CD4-positive, CD25-positive, alpha-beta regulatory T cell (primary cell): ENCODE data around the gene CCDC60. TPM values are rescaled to one million over a fixed set of nuclear protein-coding genes. Genes with fewer than 3 reads are reported as not detected.

Experiments
- ATAC-seq, 2 donors: fragments of 150-1000 bp; cut with Tn5 transposase; one replicate each; pipeline ENCODE4 v1.10.0; 2021; ENCODE audit warnings: low read depth in 2 of 2, moderate number of reproducible peaks in 2 of 2, moderate library complexity in 1 of 2
- DNase-seq, 3 donors: peaks; one replicate each; pipeline versions ENCODE4 v3.0.0 to v3.0.0-alpha.2; 2012 to 2022; ENCODE audit warnings: mixed read lengths in 1 of 3
- H3K27ac ChIP-seq: one replicate; pipeline ENCODE4 v1.7.0; 2013; ENCODE audit warnings: mild to moderate bottlenecking, low read length; ENCODE audit not compliant: insufficient read depth, poor library complexity, severe bottlenecking
- H3K27me3 ChIP-seq: one replicate; pipeline ENCODE4 v1.7.0; 2013; ENCODE audit warnings: low read length; ENCODE audit not compliant: control insufficient read depth, insufficient read depth
- H3K36me3 ChIP-seq: one replicate; pipeline ENCODE4 v1.7.0; 2013; ENCODE audit warnings: mild to moderate bottlenecking, low read length, moderate library complexity; ENCODE audit not compliant: control insufficient read depth, insufficient read depth
- H3K4me1 ChIP-seq: 2 replicates; pipeline ENCODE4 v1.7.0; 2013; ENCODE audit warnings: mild to moderate bottlenecking, low read length; ENCODE audit not compliant: insufficient read depth, control insufficient read depth, poor library complexity, severe bottlenecking
- H3K4me3 ChIP-seq: one replicate; pipeline ENCODE4 v1.7.0; 2013; ENCODE audit warnings: low read depth, mild to moderate bottlenecking, low read length, moderate library complexity
- H3K9me3 ChIP-seq, 2 experiments: 1 replicate in 1 of 2; 2 replicates in 1 of 2; pipeline ENCODE4 v1.7.0; 2013; ENCODE audit warnings: low read length in 2 of 2, mild to moderate bottlenecking in 1 of 2, moderate library complexity in 1 of 2; ENCODE audit not compliant: control insufficient read depth in 2 of 2
- H3K27ac Mint-ChIP-seq, 3 donors: one replicate each; pipeline ENCODE4 v1.8.0; 2020 to 2022; ENCODE audit warnings: mild to moderate bottlenecking in 3 of 3, mixed read lengths in 3 of 3, moderate library complexity in 2 of 3
- H3K27me3 Mint-ChIP-seq: one replicate; pipeline ENCODE4 v1.8.0; 2022; ENCODE audit warnings: mild to moderate bottlenecking, mixed read lengths
- H3K36me3 Mint-ChIP-seq: one replicate; pipeline ENCODE4 v1.8.0; 2020; ENCODE audit warnings: mixed read lengths
- H3K4me1 Mint-ChIP-seq, 4 donors: one replicate each; pipeline ENCODE4 v1.8.0; 2020 to 2022; ENCODE audit warnings: mixed read lengths in 4 of 4, mild to moderate bottlenecking in 1 of 4
- H3K4me3 Mint-ChIP-seq, 4 donors: one replicate each; pipeline ENCODE4 v1.8.0; 2020 to 2022; ENCODE audit warnings: mild to moderate bottlenecking in 4 of 4, mixed read lengths in 4 of 4, moderate library complexity in 3 of 4
- H3K9me3 Mint-ChIP-seq, 7 donors: one replicate each; pipeline ENCODE4 v1.8.0; 2020 to 2022; ENCODE audit warnings: mixed read lengths in 7 of 7, mild to moderate bottlenecking in 3 of 7, moderate library complexity in 2 of 7
- polyA plus RNA-seq, 4 donors: library from polyadenylated mRNA; unstranded; fragments of 300-500 nt; fragmentation: Illumina TruSeq; gene quantifications; one replicate each; pipeline ENCODE4 v1.2.3, GENCODE V29; 2021
- total RNA-seq: library from RNA; stranded (reverse); gene quantifications from one replicate; pipeline ENCODE4 v1.2.3, GENCODE V29; 2022

The CCDC60 gene
- total and polyA plus RNA-seq, 5 donors from 2014 or later, result not detected

GRCh38 chr12:119409043-119409442, 74.5 kb downstream of the CCDC60 start:
- Mint-ChIP-seq H3K4me3 (no peak overlapping the region), H3K36me3 (no peaks in the 10 kb centered on the region), H3K4me1 (no peaks in the 10 kb centered on the region), H3K9me3 (peaks cover 0 to 6% (median 0%) of the 10 kb centered on the region in 7 donors), H3K27me3 (peaks cover 4% of the 10 kb centered on the region), H3K27ac (no peak overlapping the region)
- H3K4me1 ChIP-seq, result no peaks in the 10 kb centered on the region
- DNase-seq (no peak), ATAC-seq (no peak)
- H3K4me3 ChIP-seq, result no peak overlapping the region
- H3K36me3 ChIP-seq, result no peaks in the 10 kb centered on the region
- no peak overlapping the region for H3K27ac ChIP-seq
- no peaks in the 10 kb centered on the region for H3K27me3 ChIP-seq
- no peaks in the 10 kb centered on the region for H3K9me3 ChIP-seq

GRCh38 chr12:119410396-119410795, 75.9 kb downstream of the CCDC60 start:
- DNase-seq (no peak), ATAC-seq (no peak)
- H3K36me3 Mint-ChIP-seq, result no peaks in the 10 kb centered on the region
- H3K4me1 Mint-ChIP-seq, result no peaks in the 10 kb centered on the region
- H3K27me3 Mint-ChIP-seq, result peaks cover 4% of the 10 kb centered on the region
- no peak overlapping the region for H3K4me3 Mint-ChIP-seq
- H3K27ac Mint-ChIP-seq, result no peak overlapping the region
- peaks cover 0 to 6% (median 0%) of the 10 kb centered on the region in 7 donors for H3K9me3 Mint-ChIP-seq
- no peak overlapping the region for H3K27ac ChIP-seq
- H3K9me3 ChIP-seq, result no peaks in the 10 kb centered on the region
- H3K4me1 ChIP-seq, result no peaks in the 10 kb centered on the region
- no peaks in the 10 kb centered on the region for H3K36me3 ChIP-seq
- no peak overlapping the region for H3K4me3 ChIP-seq
- H3K27me3 ChIP-seq, result no peaks in the 10 kb centered on the region

GRCh38 chr12:119412306-119412705, 77.8 kb downstream of the CCDC60 start:
- peaks cover 4% of the 10 kb centered on the region for H3K27me3 Mint-ChIP-seq
- no peaks in the 10 kb centered on the region for H3K4me1 Mint-ChIP-seq
- no peaks in the 10 kb centered on the region for H3K36me3 ChIP-seq
- DNase-seq (no peak), ATAC-seq (no peak)
- H3K27ac Mint-ChIP-seq, result no peak overlapping the region
- no peaks in the 10 kb centered on the region for H3K4me1 ChIP-seq
- H3K27ac ChIP-seq, result no peak overlapping the region
- no peaks in the 10 kb centered on the region for H3K9me3 ChIP-seq
- H3K36me3 Mint-ChIP-seq, result no peaks in the 10 kb centered on the region
- no peak overlapping the region for H3K4me3 ChIP-seq
- peaks cover 0 to 7% (median 0%) of the 10 kb centered on the region in 7 donors for H3K9me3 Mint-ChIP-seq
- H3K4me3 Mint-ChIP-seq, result no peak overlapping the region
- H3K27me3 ChIP-seq, result no peaks in the 10 kb centered on the region

- ATAC-seq (no peak), DNase-seq (peak in 1 of 3 donors; percentile 44)
- no peaks in the 10 kb centered on the region for H3K4me1 ChIP-seq
- Mint-ChIP-seq H3K27ac (no peak overlapping the region), H3K36me3 (no peaks in the 10 kb centered on the region), H3K4me1 (no peaks in the 10 kb centered on the region), H3K9me3 (peaks cover 0 to 7% (median 0%) of the 10 kb centered on the region in 7 donors), H3K27me3 (peaks cover 4% of the 10 kb centered on the region), H3K4me3 (no peak overlapping the region)
- no peak overlapping the region for H3K27ac ChIP-seq
- no peaks in the 10 kb centered on the region for H3K9me3 ChIP-seq
- no peaks in the 10 kb centered on the region for H3K27me3 ChIP-seq
- no peaks in the 10 kb centered on the region for H3K36me3 ChIP-seq
- no peak overlapping the region for H3K4me3 ChIP-seq
Observed at GRCh38 chr12:119412811-119413794, 78.6 kb downstream of the CCDC60 start.

- Histone ChIP-seq H3K36me3 (no peaks in the 10 kb centered on the region), H3K4me3 (no peak overlapping the region), H3K9me3 (no peaks in the 10 kb centered on the region), H3K4me1 (no peaks in the 10 kb centered on the region), H3K27me3 (no peaks in the 10 kb centered on the region), H3K27ac (no peak overlapping the region)
- DNase-seq (no peak), ATAC-seq (no peak)
- no peaks in the 10 kb centered on the region for H3K4me1 Mint-ChIP-seq
- no peak overlapping the region for H3K4me3 Mint-ChIP-seq
- no peaks in the 10 kb centered on the region for H3K27me3 Mint-ChIP-seq
- H3K9me3 Mint-ChIP-seq, result peaks cover 0 to 7% (median 0%) of the 10 kb centered on the region in 7 donors
- no peak overlapping the region for H3K27ac Mint-ChIP-seq
- H3K36me3 Mint-ChIP-seq, result no peaks in the 10 kb centered on the region
Observed at GRCh38 chr12:119415714-119416113, 81.2 kb downstream of the CCDC60 start.

- Histone ChIP-seq H3K4me3 (no peak overlapping the region), H3K36me3 (no peaks in the 10 kb centered on the region), H3K9me3 (no peaks in the 10 kb centered on the region), H3K27me3 (no peaks in the 10 kb centered on the region), H3K4me1 (no peaks in the 10 kb centered on the region), H3K27ac (no peak overlapping the region)
- Mint-ChIP-seq H3K4me1 (no peaks in the 10 kb centered on the region), H3K27ac (peak overlapping the region in 1 of 3 donors; percentile 45), H3K36me3 (no peaks in the 10 kb centered on the region), H3K27me3 (peaks cover 3% of the 10 kb centered on the region), H3K9me3 (peaks cover 0 to 5% (median 0%) of the 10 kb centered on the region in 7 donors), H3K4me3 (no peak overlapping the region)
- DNase-seq (no peak), ATAC-seq (no peak)
Observed at GRCh38 chr12:119417440-119417839, 82.9 kb downstream of the CCDC60 start.

GRCh38 chr12:119419381-119419780, 84.9 kb downstream of the CCDC60 start:
- Mint-ChIP-seq H3K27me3 (peaks cover 9% of the 10 kb centered on the region), H3K4me3 (no peak overlapping the region), H3K9me3 (peaks cover 0 to 5% (median 0%) of the 10 kb centered on the region in 7 donors), H3K27ac (no peak overlapping the region), H3K4me1 (no peaks in the 10 kb centered on the region), H3K36me3 (no peaks in the 10 kb centered on the region)
- Histone ChIP-seq H3K36me3 (no peaks in the 10 kb centered on the region), H3K4me3 (no peak overlapping the region), H3K4me1 (no peaks in the 10 kb centered on the region), H3K27ac (no peak overlapping the region), H3K27me3 (no peaks in the 10 kb centered on the region), H3K9me3 (no peaks in the 10 kb centered on the region)
- DNase-seq, result no peak
- no peak for ATAC-seq

GRCh38 chr12:119423285-119423684, 88.8 kb downstream of the CCDC60 start:
- H3K27ac Mint-ChIP-seq, result no peak overlapping the region
- ATAC-seq, result no peak
- H3K4me3 Mint-ChIP-seq, result no peak overlapping the region

More at GRCh38 chr12:119423285-119423684, 88.8 kb downstream of the CCDC60 start:
- no peak overlapping the region for H3K4me3 ChIP-seq
- peak in 1 of 3 donors; percentile 2 for DNase-seq
- no peaks in the 10 kb centered on the region for H3K4me1 ChIP-seq
- H3K27me3 ChIP-seq, result no peaks in the 10 kb centered on the region
- H3K9me3 ChIP-seq, result no peaks in the 10 kb centered on the region
- no peak overlapping the region for H3K27ac ChIP-seq
- Mint-ChIP-seq H3K9me3 (peaks cover 0 to 5% (median 0%) of the 10 kb centered on the region in 7 donors), H3K4me1 (no peaks in the 10 kb centered on the region), H3K27me3 (peaks cover 9% of the 10 kb centered on the region), H3K36me3 (no peaks in the 10 kb centered on the region)
- no peaks in the 10 kb centered on the region for H3K36me3 ChIP-seq
